ENCODE results near the gene PRR9. TPM values are rescaled to one million over a fixed set of nuclear protein-coding genes. Genes with fewer than 3 reads are reported as not detected.

PRR9 gene
- total RNA-seq, 3 donors from 2014 or later (not counting 1 experiment from before 2014, with no cell fraction given), result not detected

DNA sequence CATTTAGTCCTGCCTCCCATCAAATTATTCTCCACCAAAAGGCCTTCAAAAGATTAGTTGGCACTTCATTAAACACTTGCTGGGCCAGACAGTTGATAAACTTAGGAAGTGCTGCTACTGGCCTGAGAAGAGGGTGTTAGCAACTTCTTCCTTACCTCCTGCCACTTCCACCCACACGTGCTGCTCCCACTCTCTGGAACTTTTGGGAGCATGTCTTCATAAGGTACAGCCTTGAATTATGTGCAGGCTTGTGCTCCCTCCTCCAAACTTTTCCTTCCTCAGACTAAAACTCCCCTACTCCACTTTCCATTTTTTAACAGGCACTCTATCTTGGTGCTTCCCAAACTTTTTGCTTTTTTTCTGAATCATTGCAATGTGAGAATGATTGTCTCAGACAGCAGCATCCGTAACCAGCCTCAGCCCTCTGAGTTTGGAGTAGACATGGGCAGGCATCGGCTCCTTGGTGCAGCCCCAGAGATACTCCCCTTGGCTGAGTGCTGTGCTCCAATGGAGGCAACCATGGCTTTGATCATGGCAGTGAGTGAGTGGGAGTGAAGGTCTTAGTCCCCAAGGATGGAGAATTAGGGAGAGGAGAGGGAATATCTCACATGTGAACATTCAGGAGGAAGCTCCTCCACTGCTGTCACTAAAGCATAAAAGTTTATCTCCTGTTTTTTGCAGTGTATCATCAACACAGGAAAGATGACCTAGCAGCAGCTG is 22.9 kb upstream of the PRR9 start:
- Histone ChIP-seq H3K4me3 (ENCODE audit: low read length) (no peak overlapping the region), H3K27me3 (ENCODE audit: control insufficient read depth, insufficient read depth, low read length) (peaks cover 4% of the 10 kb centered on the region), H3K36me3 (ENCODE audit: control insufficient read depth, insufficient read depth, low read length) (no peaks in the 10 kb centered on the region), H3K9me3 (ENCODE audit: control insufficient read depth, insufficient read depth, low read length) (no peaks in the 10 kb centered on the region), H3K27ac (ENCODE audit: low read length) (no peak overlapping the region), H3K4me1 (ENCODE audit: control insufficient read depth, insufficient read depth, low read length) (no peaks in the 10 kb centered on the region)
- TF ChIP-seq, protein P1, sequence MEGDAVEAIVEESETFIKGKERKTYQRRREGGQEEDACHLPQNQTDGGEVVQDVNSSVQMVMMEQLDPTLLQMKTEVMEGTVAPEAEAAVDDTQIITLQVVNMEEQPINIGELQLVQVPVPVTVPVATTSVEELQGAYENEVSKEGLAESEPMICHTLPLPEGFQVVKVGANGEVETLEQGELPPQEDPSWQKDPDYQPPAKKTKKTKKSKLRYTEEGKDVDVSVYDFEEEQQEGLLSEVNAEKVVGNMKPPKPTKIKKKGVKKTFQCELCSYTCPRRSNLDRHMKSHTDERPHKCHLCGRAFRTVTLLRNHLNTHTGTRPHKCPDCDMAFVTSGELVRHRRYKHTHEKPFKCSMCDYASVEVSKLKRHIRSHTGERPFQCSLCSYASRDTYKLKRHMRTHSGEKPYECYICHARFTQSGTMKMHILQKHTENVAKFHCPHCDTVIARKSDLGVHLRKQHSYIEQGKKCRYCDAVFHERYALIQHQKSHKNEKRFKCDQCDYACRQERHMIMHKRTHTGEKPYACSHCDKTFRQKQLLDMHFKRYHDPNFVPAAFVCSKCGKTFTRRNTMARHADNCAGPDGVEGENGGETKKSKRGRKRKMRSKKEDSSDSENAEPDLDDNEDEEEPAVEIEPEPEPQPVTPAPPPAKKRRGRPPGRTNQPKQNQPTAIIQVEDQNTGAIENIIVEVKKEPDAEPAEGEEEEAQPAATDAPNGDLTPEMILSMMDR (IDR thresholded peaks at IDR 0.05), result no peak
- intact Hi-C loops (cut with micrococcal nuclease), result no loop called here
- H3K9me3 Mint-ChIP-seq, result no peaks in the 10 kb centered on the region
- no peak overlapping the region for H3K4me3 Mint-ChIP-seq
- 71% methylated on average over 3 of the region's 3 CpGs for WGBS (ENCODE audit: insufficient coverage)
- H3K27ac Mint-ChIP-seq, result no peak overlapping the region
- no peaks in the 10 kb centered on the region for H3K36me3 Mint-ChIP-seq
- ATAC-seq, result no peak
- H3K4me1 Mint-ChIP-seq, result no peaks in the 10 kb centered on the region
- no peak for DNase-seq
- H3K27me3 Mint-ChIP-seq (ENCODE audit: low read depth in 2 of 2), result peaks cover 36 to 82% of the 10 kb centered on the region in 2 donors

DNA sequence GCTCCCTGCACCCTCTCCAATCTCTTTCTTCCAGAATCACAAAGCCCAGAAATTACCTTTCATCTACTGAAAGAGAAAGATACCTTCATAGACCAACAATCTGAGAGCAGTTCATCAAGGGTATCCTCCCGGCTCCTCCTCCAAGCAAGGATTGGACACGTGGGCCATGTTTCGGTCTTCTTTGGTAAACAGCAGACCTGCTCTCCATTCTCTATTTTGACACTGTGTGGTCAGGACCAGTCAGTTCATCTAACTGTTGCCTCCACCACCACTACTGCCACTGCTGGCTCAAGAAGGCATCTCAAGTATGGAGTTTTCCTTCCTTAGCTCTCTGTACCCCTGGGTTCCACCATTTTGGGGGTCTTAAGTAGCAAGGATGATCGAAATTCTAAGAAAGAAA is 22.2 kb upstream of the PRR9 start:
- Histone ChIP-seq H3K4me3 (ENCODE audit: low read length) (no peak overlapping the region), H3K27me3 (ENCODE audit: control insufficient read depth, insufficient read depth, low read length) (peaks cover 2% of the 10 kb centered on the region), H3K9me3 (ENCODE audit: control insufficient read depth, insufficient read depth, low read length) (no peaks in the 10 kb centered on the region), H3K36me3 (ENCODE audit: control insufficient read depth, insufficient read depth, low read length) (no peaks in the 10 kb centered on the region), H3K4me1 (ENCODE audit: control insufficient read depth, insufficient read depth, low read length) (no peaks in the 10 kb centered on the region), H3K27ac (ENCODE audit: low read length) (no peak overlapping the region)
- 92% methylated on average over 3 of the region's 4 CpGs for WGBS (ENCODE audit: insufficient coverage)
- intact Hi-C loops (cut with micrococcal nuclease), result no loop called here
- Mint-ChIP-seq H3K27ac (no peak overlapping the region), H3K9me3 (no peaks in the 10 kb centered on the region), H3K4me3 (no peak overlapping the region), H3K27me3 (ENCODE audit: low read depth in 2 of 2) (peaks cover 42 to 83% of the 10 kb centered on the region in 2 donors), H3K4me1 (no peaks in the 10 kb centered on the region), H3K36me3 (no peaks in the 10 kb centered on the region)
- ATAC-seq (no peak), DNase-seq (no peak)
- TF ChIP-seq, protein P1 (IDR thresholded peaks at IDR 0.05), result no peak

DNA sequence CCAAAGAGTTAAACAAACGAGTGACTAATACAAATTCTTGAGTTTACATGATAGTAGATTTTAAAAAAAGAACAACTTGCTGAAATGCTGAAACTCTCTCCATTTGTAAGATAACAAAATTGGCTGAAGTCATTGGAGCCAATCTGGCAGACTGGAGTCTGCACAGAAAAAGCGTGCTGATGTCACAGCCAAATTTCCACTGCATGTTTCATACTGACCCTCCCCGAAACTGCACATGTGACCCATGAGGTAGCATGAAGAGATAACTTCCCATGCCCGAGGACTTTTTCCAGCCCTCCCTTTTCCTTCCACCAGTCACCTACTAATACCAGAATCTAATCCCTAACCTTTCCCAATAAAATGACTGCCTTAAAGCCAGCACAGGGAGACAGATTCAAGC is 15.4 kb upstream of the PRR9 start:
- H3K4me3 Mint-ChIP-seq, result no peak overlapping the region
- DNase-seq (no peak), ATAC-seq (no peak)
- Histone ChIP-seq H3K27me3 (ENCODE audit: control insufficient read depth, insufficient read depth, low read length) (no peaks in the 10 kb centered on the region), H3K4me1 (ENCODE audit: control insufficient read depth, insufficient read depth, low read length) (no peaks in the 10 kb centered on the region), H3K4me3 (ENCODE audit: low read length) (no peak overlapping the region), H3K9me3 (ENCODE audit: control insufficient read depth, insufficient read depth, low read length) (no peaks in the 10 kb centered on the region), H3K36me3 (ENCODE audit: control insufficient read depth, insufficient read depth, low read length) (no peaks in the 10 kb centered on the region), H3K27ac (ENCODE audit: low read length) (no peak overlapping the region)
- 83% methylated on average over 4 of the region's 4 CpGs for WGBS (ENCODE audit: insufficient coverage)
- peaks cover 21 to 48% of the 10 kb centered on the region in 2 donors for H3K27me3 Mint-ChIP-seq (ENCODE audit: low read depth in 2 of 2)
- no peak overlapping the region for H3K27ac Mint-ChIP-seq
- intact Hi-C loops (cut with micrococcal nuclease), result no loop called here
- TF ChIP-seq, protein P1 (IDR thresholded peaks at IDR 0.05), result no peak
- no peaks in the 10 kb centered on the region for H3K36me3 Mint-ChIP-seq
- no peaks in the 10 kb centered on the region for H3K9me3 Mint-ChIP-seq
- no peaks in the 10 kb centered on the region for H3K4me1 Mint-ChIP-seq

DNA sequence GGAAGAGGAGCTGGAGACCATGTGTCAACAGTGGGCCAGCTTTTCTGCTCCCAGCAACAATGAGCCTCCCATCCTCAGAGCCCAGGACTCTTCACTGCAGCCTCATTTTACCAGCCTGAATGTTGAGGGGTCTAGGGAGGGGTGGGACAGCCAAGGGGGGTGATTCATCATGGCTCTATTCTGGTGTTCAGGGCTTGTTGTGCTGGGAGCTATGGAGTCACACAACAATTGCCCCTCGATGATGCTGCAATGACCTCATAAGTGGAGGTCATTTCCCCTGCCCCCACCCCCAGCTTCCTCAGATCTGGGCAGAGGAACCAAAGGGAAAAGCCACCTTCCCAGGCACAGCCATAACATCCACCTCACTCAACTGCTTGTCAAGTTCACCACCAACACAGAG is 14.3 kb upstream of the PRR9 start, which contains the start of gene LELP1:
LELP1 (plus strand) TSS at position 301 of the 400 bp plus-strand sequence. CDS start 1,278 bp downstream, outside the sequence.
- TF ChIP-seq, protein P1 (IDR thresholded peaks at IDR 0.05), result no peak
- WGBS (ENCODE audit: insufficient coverage), result 89% methylated on average over 1 of the region's 1 CpG
- intact Hi-C loops (cut with micrococcal nuclease), result no loop called here
- Histone ChIP-seq H3K9me3 (ENCODE audit: control insufficient read depth, insufficient read depth, low read length) (no peaks in the 10 kb centered on the region), H3K27ac (ENCODE audit: low read length) (no peak within 1 kb of the TSS), H3K36me3 (ENCODE audit: control insufficient read depth, insufficient read depth, low read length) (no peaks in the 10 kb centered on the region), H3K4me1 (ENCODE audit: control insufficient read depth, insufficient read depth, low read length) (no peaks in the 10 kb centered on the region), H3K4me3 (ENCODE audit: low read length) (no peak within 1 kb of the TSS), H3K27me3 (ENCODE audit: control insufficient read depth, insufficient read depth, low read length) (peaks cover under 1% of the 10 kb centered on the region)
- Mint-ChIP-seq H3K27ac (no peak within 1 kb of the TSS), H3K4me3 (no peak within 1 kb of the TSS), H3K9me3 (no peaks in the 10 kb centered on the region), H3K36me3 (no peaks in the 10 kb centered on the region), H3K4me1 (no peaks in the 10 kb centered on the region), H3K27me3 (ENCODE audit: low read depth in 2 of 2) (peaks cover 20 to 42% of the 10 kb centered on the region in 2 donors)
- no peak for DNase-seq
- no peak for ATAC-seq
